HG03103 (cell line): Measurements from ENCODE around the gene SENP7.
"Not testable (repeated sequence)": the region's sequence is repeated elsewhere in the genome, so short reads cannot be mapped to it uniquely, and the experiment has no call there.

ENCODE experiments used
- ATAC-seq: cut with Tn5 transposase; IDR thresholded peaks from one replicate; pipeline ENCODE4 v1.9.1; 2021; ENCODE audit warnings: low read depth; ENCODE audit not compliant: unreplicated experiment

Gene SENP7

DNA sequence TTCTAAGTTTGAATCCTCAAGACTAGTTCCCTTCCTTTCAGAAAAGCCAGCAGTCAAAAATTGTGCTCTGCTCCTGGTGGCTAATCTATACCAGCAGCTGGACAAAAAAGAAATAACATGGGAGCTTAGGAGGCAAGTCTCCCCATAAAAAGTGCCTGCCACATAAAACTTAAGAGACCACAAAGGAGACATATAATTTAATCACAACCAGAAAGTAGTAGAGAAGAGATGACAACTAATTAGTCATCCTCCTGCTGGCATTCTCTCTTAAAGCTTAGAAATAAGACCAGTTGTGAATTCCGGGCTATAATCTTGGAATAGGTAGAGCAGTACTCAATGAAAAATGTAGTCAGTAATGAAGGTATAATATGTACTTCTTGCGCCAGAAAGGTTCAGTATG is 172.4 kb downstream of the SENP7 start:
- no peak for ATAC-seq

DNA sequence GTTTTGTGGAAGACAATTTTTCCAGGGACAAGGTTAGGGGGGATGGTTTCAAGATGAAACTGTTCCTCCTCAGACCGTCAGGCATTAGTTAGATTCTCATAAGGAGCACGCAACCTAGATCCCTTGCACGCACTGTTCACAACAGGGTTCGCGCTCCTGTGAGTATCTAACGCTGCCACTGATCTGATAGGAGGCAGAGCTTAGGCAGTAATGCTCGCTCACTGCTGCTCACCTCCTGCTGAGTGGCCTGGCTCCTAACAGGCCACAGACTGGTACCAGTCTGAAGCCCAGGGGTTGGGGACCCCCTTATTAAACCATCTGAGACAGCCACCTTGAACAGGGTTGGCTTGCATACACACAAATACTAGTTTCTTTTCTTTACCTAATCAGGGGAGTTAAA is 179.1 kb downstream of the SENP7 start:
- ATAC-seq, result no peak

DNA sequence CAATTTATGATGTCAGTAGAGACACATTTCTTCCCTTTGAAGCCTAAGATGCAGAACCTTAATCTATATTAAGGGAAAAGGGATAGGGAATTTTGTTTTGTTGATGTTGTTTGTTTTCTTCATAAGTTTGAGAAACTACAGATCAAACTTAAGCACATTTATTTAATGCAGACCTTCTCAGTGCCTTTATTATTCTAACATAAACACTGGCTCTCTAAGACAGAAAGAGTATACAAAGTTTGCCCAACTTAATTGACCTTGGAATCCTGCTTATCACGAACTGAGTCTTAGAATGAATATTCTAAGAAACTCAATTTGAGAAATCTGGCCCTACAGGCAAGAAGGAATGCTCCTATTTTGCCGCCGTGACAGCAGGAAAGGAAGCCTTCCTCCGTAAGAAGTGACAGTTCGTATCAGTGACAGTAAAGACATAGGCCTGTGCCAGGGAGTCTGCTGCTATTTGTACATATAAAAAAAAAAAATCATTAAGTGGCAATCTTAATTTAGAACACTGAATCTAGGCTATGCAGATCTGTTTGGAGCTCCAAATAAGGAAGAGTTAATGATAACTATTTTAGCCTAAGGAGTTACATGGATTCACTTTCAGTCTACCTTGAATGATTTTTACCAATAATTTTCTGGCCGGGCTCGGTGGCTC is 183.9 kb downstream of the SENP7 start:
- no peak for ATAC-seq

DNA sequence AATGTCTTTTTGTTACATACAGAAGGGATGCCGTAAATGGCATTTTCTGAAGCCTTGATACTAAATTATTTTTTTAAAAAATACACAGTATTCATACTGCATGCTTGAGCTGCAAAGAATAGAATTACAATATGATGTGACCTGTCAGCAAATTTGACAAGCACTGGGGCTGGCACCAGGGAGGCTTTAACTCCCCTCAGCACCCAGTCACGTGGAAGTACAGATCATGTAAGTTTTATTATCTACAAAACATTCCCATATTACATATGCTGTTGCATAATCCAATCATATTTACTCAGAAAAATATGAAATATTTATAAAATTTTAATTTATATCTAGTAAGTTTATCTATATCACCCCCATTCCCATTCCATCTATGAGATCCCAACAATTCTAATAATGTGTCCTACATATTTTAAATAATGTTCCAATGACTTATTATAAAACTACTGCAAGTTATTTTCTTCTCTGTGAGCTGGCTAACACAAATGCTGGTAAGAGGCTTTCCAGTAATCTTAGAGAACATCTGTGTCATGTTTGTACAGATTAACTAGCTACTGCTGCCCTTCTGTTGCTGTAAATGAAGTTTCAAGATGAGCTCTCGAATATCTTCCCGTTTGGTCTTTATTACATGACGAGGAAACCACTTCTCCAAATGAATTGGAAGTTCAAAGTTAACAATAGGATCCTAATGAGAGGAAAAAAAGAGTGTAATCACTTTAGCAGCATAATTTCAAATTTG is 187.4 kb downstream of the SENP7 start:
- ATAC-seq, result no peak

DNA sequence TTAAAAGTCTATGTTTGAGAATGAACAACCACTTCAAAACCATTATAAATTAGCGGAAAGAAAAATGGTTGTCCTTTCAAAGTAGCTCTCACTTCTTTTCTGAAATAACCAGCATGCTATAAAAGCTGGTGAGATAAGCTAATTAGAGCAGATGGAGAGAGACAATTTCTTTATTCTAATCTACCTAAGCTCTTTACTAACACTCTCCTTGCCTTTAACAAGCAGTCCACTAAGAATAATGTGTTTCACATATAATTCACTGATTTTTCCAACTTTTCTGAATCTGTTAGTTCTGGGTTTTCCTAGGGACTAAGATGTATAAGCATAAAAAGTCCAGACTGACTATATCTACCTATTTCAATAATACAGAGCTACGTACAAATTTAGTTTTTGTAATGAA is 192.5 kb downstream of the SENP7 start, which contains the start of gene IMPG2:
TSS of gene IMPG2 (minus strand) at position 101 of the 400 bp plus-strand sequence. CDS start 203 bp downstream, outside the sequence.
- no peak for ATAC-seq

DNA sequence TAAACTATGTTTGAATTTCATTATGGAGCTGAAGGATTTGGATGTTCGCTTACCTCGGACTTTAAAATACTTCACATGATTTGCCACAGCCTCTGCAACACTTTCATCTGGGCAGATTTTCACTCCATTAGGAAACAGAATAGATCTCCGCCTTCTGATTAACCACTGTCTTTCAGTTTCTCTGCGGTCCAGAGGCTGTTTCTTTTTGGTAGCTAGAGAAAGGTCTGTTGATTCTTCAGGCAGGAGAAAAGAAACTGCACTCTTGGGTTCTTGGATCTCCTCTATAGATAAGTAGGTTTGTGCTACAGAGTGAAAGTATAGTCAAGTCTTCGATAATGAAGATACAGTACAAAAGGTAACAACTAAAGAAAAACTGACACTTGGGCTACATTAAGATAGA is 193.5 kb downstream of the SENP7 start:
- no peak for ATAC-seq

DNA sequence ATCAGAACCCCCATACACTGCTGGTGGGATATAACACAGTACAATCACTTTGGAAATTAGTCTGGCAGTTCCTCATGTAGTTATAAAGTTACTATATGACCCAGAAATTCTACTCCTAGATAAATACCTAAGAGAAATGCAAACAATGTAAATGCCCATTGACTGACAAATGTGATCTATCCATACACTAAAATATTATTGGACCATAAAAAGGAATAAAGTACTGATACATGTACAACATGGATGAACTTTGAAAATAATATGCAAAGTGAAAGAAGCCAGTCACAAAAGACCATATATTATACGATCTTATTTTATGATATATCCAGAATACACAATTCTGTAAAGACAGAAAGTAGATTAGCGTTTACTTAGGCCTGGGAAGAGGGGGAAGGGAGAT is 200.5 kb downstream of the SENP7 start:
- ATAC-seq, result no peak

DNA sequence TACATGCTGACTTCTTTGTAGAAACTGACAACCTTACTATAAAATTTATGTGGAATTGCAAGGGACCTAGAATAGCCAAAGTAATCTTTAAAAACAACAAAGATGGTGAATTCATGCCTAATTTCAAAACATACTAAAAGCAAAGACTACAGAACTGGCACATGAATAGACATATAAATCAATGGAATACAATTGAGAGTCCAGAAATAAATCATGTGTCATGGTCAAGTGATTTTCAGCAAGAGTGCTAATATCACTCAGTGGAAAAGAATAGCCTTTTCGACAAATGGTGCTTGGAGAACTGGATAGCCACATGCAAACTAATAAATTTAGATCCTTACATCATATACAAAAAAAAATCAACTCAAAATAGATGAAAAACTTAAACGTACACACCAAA is 201.3 kb downstream of the SENP7 start:
- ATAC-seq, result no peak

DNA sequence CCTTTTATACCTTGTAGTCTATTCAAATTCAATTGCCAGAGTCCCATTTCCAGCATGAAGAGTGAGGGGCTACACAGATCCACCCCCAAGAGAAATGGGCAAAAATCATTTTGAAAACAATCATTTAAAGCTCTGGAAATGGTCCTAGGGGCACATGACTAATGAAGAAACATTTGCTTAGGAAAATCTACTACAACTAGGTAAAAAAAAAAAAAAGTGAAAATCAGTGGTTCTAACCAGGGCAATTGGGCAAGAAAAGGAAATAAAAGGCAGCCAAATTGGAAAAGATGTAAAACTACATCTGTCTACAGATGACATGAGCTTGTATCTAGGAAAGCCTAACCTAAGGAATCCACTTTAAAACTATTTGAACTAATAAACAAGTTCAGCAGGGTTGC is 202.0 kb downstream of the SENP7 start:
- ATAC-seq, result no peak

DNA sequence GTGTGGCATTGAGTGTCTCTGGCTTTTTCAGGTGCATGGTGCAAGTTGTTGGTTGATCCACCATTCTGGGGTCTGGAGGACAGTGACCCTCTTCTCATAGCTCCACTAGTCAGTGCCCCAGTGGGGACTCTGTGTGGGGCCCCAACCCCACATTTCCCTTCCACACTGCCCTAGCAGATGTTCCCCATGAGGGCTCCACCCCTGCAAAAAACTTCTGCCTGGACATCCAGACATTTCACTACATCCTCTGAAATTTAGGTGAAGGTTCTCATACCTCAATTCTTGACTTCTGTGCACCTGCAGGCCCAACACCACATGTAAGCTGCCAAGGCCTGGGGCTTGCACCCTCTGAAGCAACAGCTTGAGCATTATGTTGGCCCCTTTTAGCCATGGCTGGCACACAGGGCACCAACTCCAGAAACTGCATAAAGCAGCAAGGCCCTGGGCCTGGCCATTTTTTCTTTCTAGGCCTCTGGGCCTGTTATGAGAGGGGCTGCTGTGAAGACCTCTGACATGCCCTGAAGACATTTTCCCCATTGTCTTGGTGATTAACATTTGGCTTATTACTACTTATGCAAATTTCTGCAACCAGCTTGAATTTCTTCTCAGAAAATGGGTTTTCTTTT is 204.8 kb downstream of the SENP7 start:
- not testable (repeated sequence) for ATAC-seq

DNA sequence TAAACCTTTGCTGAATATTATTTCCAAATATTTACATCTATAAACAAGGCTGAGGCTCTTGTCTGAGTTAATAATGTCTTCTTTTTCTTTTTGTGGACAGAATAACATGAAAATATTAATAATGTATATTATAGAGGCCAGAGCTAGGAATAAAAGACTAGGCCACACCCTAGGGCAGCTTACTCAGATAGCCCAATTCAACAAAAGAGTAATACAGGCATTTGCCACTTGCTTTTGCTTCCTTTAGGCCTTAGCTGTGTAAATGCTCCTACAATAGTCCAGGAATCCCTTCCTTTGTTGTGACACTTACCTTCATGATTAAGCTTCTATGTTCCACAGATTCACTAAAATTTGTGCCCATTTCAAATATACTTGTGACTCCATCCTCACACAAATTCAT is 209.2 kb downstream of the SENP7 start:
- no peak for ATAC-seq

DNA sequence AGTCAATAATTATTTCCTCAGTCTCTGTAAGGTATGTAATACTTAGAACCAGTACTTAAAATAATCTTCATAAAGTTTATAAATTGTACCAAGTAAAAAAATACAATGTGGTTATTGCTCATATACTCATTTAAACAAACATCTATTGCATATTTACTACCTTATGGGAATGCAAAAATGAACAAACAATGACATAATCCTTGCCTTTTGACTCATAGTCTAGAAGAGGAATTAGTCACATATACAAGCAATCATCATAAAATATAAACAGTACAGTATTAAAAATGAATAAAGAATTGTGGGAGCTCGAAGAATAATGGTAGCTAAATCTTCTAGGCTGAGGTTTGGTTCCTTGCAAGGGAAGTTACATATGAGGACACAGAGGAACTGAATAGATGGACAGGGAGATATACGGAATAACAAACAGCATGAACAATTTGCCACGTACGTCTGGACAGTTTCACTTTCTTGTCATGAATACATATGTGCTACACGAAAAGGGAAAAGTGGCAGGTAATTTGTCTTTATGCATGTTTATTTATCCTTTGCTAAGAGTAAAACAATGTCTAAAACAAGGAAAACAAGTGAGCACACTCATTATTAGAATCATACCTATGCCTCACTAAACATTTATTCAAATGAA is 209.8 kb downstream of the SENP7 start:
- no peak for ATAC-seq

DNA sequence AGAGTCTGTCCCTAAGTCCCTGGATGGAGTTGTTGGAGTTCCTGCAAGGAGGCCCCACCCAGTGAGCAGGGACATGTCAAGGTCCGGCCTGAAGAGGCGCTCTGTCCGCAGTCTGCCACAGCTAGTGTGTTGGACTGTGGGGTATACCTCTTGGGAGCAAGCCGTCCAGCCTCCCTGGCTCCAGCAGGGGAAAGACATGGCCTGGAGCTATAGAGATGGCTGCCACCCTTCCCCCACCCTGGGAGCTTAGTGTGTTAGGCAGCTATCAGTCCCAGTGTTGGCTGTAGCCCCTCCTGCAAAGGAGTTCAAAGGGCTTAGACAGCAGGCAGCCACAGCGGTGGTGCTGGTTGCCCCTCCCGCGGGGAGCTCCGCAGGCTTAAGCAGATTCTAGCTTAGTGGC is 212.9 kb downstream of the SENP7 start:
- ATAC-seq, result no peak

DNA sequence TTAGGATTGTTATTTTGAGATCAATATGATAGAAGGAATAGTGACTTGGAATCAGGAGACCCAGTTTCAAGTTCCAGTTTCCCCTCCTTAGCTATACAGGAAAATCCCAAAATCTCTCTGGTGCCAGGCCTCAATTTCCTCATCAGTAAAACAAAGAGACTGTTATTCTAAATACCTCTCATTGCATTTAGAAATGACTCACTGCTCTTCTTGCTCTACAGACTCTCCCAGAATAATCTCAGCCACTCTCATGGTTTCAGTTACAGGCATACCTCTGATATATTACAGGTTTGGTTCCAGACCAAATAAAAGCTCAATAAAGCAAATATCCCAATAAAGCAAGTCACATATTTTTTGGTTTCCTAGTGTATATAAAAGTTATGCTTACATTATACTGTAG is 221.0 kb downstream of the SENP7 start:
- no peak for ATAC-seq

DNA sequence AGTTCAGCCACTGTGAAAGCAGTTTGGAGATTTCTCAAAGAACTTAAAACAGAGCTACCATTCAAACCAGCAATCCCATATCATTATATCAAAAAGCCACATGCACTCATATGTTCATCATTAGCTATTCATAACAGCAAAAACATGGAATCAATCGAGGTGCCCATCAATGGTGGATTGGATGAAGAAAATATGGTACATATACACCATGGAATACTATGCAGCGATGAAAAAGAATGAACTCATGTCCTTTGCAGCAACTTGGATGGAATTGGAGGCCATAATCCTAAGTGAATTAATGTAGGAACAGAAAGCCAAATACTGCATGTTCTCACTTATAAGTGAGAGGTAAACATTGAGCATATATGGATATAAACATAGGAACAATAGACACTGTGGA is 224.7 kb downstream of the SENP7 start:
- ATAC-seq, result no peak

DNA sequence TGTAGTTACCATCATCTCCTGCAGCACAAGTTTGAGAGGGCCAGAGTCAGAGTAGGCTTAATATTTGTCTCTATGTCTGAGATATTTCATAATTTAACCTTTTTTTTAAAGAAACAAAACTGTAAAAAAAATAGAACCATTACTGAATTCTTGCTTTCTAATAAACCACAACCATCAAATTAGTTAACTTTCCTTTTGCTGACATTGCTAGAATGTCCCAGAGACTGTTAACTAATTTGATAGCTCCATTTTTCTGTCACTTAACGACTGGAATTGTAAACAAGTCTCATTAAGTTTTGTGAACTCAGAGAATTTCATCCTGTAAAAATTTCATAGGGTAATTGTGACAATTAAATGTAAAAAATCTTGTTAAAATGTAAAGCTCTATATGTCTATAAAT is 228.3 kb downstream of the SENP7 start:
- ATAC-seq, result no peak

DNA sequence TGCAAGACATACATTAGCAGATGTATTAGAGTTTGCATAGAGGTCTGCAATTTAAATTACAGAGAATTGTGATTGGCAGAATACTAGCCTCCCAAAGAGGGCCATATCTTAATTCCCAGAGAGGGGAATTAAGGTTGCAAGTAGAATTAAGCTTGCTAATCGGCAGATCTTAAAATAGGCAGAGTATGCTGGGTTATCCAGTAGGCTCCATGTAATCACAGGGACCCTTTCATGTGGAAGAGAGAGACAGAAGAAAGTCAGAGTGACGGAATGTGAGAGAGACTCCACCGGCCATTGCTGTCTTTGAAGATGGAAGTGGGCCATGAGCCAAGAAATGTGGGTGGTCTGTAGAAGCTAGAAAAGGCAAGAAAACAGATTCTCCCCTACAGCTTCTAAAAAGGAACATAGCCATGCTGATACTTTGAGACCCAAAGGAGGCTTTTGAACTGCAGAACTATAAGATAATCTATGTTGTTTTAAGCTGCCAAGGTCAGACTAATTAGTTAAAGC is 231.4 kb downstream of the SENP7 start:
- ATAC-seq, result no peak

DNA sequence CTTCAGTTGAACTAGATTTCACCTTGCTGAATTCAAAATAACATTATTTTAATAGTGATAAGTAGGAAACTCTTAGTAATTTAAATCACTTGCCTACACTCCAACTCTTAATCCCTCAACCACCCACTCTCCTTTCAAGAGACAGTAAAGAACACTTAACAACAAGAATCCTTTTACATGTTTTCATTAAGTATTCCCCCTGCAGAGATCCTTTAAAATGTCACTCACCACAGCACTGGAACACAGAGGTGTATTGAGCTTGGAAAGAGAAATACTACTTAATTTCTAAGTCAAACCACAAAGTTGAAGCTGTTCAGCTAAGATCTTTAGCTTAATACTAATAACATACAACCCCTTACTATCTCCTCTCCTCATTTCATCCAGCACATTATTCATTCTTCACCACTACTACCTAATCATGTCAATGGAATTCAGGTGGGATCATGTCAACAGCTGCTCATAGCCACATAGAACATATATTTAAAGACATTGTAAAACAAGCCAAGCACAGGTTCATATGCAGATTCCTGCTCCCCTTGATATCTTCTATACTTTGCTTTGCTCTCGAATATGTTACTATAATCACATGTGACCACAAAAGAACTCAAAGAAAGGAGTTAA is 233.1 kb downstream of the SENP7 start:
- no peak for ATAC-seq

DNA sequence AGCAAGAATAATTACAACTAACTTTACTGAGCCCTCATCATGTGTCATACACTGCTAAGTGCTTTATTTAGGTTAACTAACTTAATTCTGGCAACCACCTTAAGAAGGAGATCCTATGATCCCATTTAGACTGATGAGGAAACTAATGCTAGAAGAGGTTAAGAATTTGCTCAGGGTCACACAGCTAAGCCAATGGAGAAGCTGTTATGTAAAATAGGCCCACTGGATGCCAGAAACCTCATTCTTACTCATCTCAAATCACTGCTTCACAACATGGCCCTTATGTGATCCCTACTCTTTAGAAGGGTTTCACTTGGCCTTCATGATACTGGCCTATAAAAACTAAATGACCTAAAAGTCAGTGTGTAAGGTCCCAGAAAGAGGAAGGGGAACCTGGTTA is 233.8 kb downstream of the SENP7 start:
- no peak for ATAC-seq

DNA sequence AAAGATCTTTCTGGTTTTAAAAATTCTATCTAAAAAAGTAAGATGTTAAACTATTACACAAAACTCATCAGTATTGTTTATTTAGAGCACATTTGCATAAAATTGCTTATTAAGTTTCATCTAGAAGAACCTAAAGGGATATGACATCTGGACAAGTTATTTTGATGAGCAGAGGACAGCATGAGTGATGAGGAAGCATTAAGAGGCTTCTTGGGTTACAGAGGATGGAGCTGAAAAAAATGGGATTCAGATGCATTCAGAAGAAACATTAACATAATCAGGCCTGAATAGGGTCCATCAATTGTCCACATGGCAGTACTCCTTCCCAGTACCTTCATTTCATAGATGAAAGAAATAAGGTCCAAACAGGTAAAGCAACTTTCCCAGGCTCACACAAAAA is 234.3 kb downstream of the SENP7 start:
- no peak for ATAC-seq
